Right ventricle myocardium superior (tissue), 1 donor: ENCODE results near the gene TAS1R2. TPM values are rescaled to one million over a fixed set of nuclear protein-coding genes. Genes with fewer than 3 reads are reported as not detected.
A peak's percentile ranks its signal among the peaks of the same experiment; 100 is the strongest.

Experiments
- ATAC-seq: fragments of 200-7000 bp; cut with Tn5 transposase; one replicate; pipeline ENCODE4 v1.9.1; 2020; ENCODE audit warnings: mild to moderate bottlenecking; ENCODE audit not compliant: poor library complexity
- DNase-seq: peaks from one replicate; pipeline ENCODE4 v3.0.0-alpha.2; 2020
- intact Hi-C: fragments of 100-400 bp; cut with DNase I; formaldehyde crosslinking; loops from one replicate; pipeline ENCODE4 v1.11.2; 2022
- total RNA-seq: library from RNA; stranded (reverse); fragmentation: NEBNext Ultra II Directional; extraction: Animal tissue kit (Norgen Biotek cat#: 25700); gene quantifications from one replicate; pipeline ENCODE4 v1.2.1, GENCODE V29; 2021
- donor health status: DM: no; HTN: yes; CAD: no; lungs with severe emphysema.

TAS1R2 gene
- total RNA-seq, 1 donor from 2014 or later, result not detected

GRCh38 chr1:18809953-18810899 is 49.2 kb downstream of the TAS1R2 start:
- intact Hi-C loops, result no loop called here
- ATAC-seq, result no peak

GRCh38 chr1:18808550-18808949 is 50.9 kb downstream of the TAS1R2 start:
- DNase-seq, result no peak
- no peak for ATAC-seq
- intact Hi-C loops, result no loop called here

More at GRCh38 chr1:18809953-18810899, 49.2 kb downstream of the TAS1R2 start:
- no peak for DNase-seq

GRCh38 chr1:18807334-18808063 is 52.0 kb downstream of the TAS1R2 start:
- intact Hi-C loops, result no loop called here
- ATAC-seq, result no peak
- no peak for DNase-seq

GRCh38 chr1:18805925-18806849 is 53.3 kb downstream of the TAS1R2 start:
- ATAC-seq, result no peak
- no peak for DNase-seq
- intact Hi-C loops, result no loop called here

- DNase-seq (no peak), ATAC-seq (no peak)
- intact Hi-C loops, result no loop called here
Observed at GRCh38 chr1:18805150-18805879, 54.1 kb downstream of the TAS1R2 start.

- intact Hi-C loops, result no loop called here
- DNase-seq, result no peak
- ATAC-seq, result no peak
Observed at GRCh38 chr1:18803851-18804250, 55.6 kb downstream of the TAS1R2 start.

GRCh38 chr1:18803151-18803791 is 56.2 kb downstream of the TAS1R2 start:
- ATAC-seq, result no peak
- no peak for DNase-seq
- intact Hi-C loops, result no loop called here

GRCh38 chr1:18802231-18802630 is 57.2 kb downstream of the TAS1R2 start:
- no peak for ATAC-seq
- intact Hi-C loops, result no loop called here

GRCh38 chr1:18800258-18800657 is 59.2 kb downstream of the TAS1R2 start:
- ATAC-seq, result no peak
- intact Hi-C loops, result no loop called here
- DNase-seq, result peak; percentile 10

More at GRCh38 chr1:18802231-18802630, 57.2 kb downstream of the TAS1R2 start:
- DNase-seq, result no peak

- DNase-seq, result peak; percentile 4
- intact Hi-C loops, result no loop called here
- ATAC-seq, result no peak
Observed at GRCh38 chr1:18799454-18799853, 60.0 kb downstream of the TAS1R2 start.

- no peak for ATAC-seq
- DNase-seq, result peak; percentile 9
- intact Hi-C loops, result no loop called here
Observed at GRCh38 chr1:18798946-18799345, 60.5 kb downstream of the TAS1R2 start.

- DNase-seq, result peak; percentile 20
- ATAC-seq, result no peak
- intact Hi-C loops, result no loop called here
Observed at GRCh38 chr1:18798533-18798932, 60.9 kb downstream of the TAS1R2 start.

- intact Hi-C loops, result no loop called here
- ATAC-seq (no peak), DNase-seq (no peak)
Observed at GRCh38 chr1:18796950-18797349, 62.5 kb downstream of the TAS1R2 start.

GRCh38 chr1:18795002-18795689 is 64.3 kb downstream of the TAS1R2 start:
- intact Hi-C loops, result no loop called here
- ATAC-seq (no peak), DNase-seq (peak; percentile 34)

- peak; percentile 10 for DNase-seq
- intact Hi-C loops, result no loop called here
Observed at GRCh38 chr1:18794561-18794960, 64.9 kb downstream of the TAS1R2 start.

GRCh38 chr1:18794051-18794450 is 65.4 kb downstream of the TAS1R2 start:
- intact Hi-C loops, result no loop called here
- peak; percentile 20 for DNase-seq
- no peak for ATAC-seq

More at GRCh38 chr1:18794561-18794960, 64.9 kb downstream of the TAS1R2 start:
- ATAC-seq, result no peak

- no peak for ATAC-seq
- DNase-seq, result peak; percentile 4
- intact Hi-C loops, result no loop called here
Observed at GRCh38 chr1:18793164-18793563, 66.3 kb downstream of the TAS1R2 start.
